Measurements from ENCODE around the gene CEP97.

Gene CEP97

GRCh38 chr3:101816215-101817149 is 92.1 kb downstream of the CEP97 start:
- DNase-seq (ENCODE audit: low read depth), result peak; percentile 74

- no peak for DNase-seq (ENCODE audit: low read depth)
Measured at GRCh38 chr3:101817992-101818391, 93.6 kb downstream of the CEP97 start.

- DNase-seq (ENCODE audit: low read depth), result no peak
Measured at GRCh38 chr3:101819649-101820206, 95.3 kb downstream of the CEP97 start.

All from EH (cell line).